ENCODE data around the gene ATP8B4. TPM values are rescaled to one million over a fixed set of nuclear protein-coding genes. Genes with fewer than 3 reads are reported as not detected.
"Not testable (repeated sequence)": the region's sequence is repeated elsewhere in the genome, so short reads cannot be mapped to it uniquely, and the experiment has no call there.

ATP8B4 gene
- total and polyA plus RNA-seq, 12 donors = 2.1 to 23.9 (median 4.9) TPM

DNA sequence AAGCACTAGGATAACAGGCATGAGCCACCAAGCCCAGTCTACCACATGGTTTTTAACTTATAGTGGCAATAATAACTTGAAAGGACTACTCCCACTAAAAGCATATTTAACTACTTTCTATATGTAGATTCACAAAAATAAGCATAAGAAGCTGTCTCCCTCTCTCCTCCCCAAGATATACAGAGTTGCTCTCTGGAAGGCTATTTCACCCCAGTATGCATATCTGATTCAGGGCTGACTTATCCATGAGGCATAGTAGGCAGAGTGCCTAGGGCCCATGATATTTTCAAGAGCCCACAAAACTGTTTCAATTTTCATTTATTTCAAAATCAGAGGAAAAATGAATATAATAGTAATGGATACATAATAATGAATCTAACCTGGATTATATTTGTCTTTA lies 20.5 kb downstream of the ATP8B4 start:
- Histone ChIP-seq H3K27me3 (no peaks in the 10 kb centered on the region), H3K9me3 (replicated peaks in 1 of 3) (no peaks in the 10 kb centered on the region), H3K4me1 (replicated peaks in 1 of 2) (no peaks in the 10 kb centered on the region), H3K4me3 (no peak overlapping the region), H3K27ac (no peak overlapping the region), H3K36me3 (replicated peaks in 1 of 2) (no peaks in the 10 kb centered on the region)
- intact Hi-C loops (cut with DNase I) = no loop called here
- TF ChIP-seq CTCF (IDR thresholded peaks at IDR 0.05) (no peak), POLR2A (IDR thresholded peaks at IDR 0.05) (no peak)
- DNase-seq = no peak

GRCh38 chr15:50095938-50096821 lies 22.9 kb downstream of the ATP8B4 start:
- Histone ChIP-seq H3K27ac (no peak overlapping the region), H3K27me3 (no peaks in the 10 kb centered on the region), H3K9me3 (replicated peaks in 1 of 3) (peaks cover 0 to 6% (median 0%) of the 10 kb centered on the region in 3 donors), H3K4me3 (no peak overlapping the region), H3K4me1 (replicated peaks in 1 of 2) (no peaks in the 10 kb centered on the region), H3K36me3 (replicated peaks in 1 of 2) (no peaks in the 10 kb centered on the region)
- TF ChIP-seq CTCF (IDR thresholded peaks at IDR 0.05) = no peak
- TF ChIP-seq POLR2A (IDR thresholded peaks at IDR 0.05) = no peak
- intact Hi-C loops (cut with DNase I) = no loop called here
- 66 to 70% (median 69%) methylated on average over 8 of the region's 8 CpGs for WGBS, 4 donors
- DNase-seq = no peak

- intact Hi-C loops (cut with DNase I); H3K27ac ChIP-seq: not testable (repeated sequence)
- 61 to 81% (median 75%) methylated on average over 3 of the region's 3 CpGs for WGBS, 4 donors
These were observed 29.6 kb downstream of the ATP8B4 start for GRCh38 chr15:50089386-50089785.

GRCh38 chr15:50084932-50085331 lies 34.1 kb downstream of the ATP8B4 start:
- intact Hi-C loops (cut with DNase I) = no loop called here
- Histone ChIP-seq H3K4me1 (replicated peaks in 1 of 2) (no peaks in the 10 kb centered on the region), H3K4me3 (no peak overlapping the region), H3K36me3 (replicated peaks in 1 of 2) (no peaks in the 10 kb centered on the region), H3K27me3 (no peaks in the 10 kb centered on the region), H3K27ac (no peak overlapping the region), H3K9me3 (replicated peaks in 1 of 3) (no peaks in the 10 kb centered on the region)
- TF ChIP-seq CTCF (IDR thresholded peaks at IDR 0.05) (no peak), POLR2A (IDR thresholded peaks at IDR 0.05) (no peak)
- WGBS, 4 donors = 49 to 70% (median 62%) methylated on average over 2 of the region's 2 CpGs
- DNase-seq = no peak

More at GRCh38 chr15:50089386-50089785, 29.6 kb downstream of the ATP8B4 start:
- H3K9me3 ChIP-seq (replicated peaks in 1 of 3); H3K27me3 ChIP-seq; DNase-seq; H3K4me1 ChIP-seq (replicated peaks in 1 of 2); H3K4me3 ChIP-seq; H3K36me3 ChIP-seq (replicated peaks in 1 of 2): not testable (repeated sequence)
